Measurements from ENCODE around the gene TNRC6A.

DNA sequence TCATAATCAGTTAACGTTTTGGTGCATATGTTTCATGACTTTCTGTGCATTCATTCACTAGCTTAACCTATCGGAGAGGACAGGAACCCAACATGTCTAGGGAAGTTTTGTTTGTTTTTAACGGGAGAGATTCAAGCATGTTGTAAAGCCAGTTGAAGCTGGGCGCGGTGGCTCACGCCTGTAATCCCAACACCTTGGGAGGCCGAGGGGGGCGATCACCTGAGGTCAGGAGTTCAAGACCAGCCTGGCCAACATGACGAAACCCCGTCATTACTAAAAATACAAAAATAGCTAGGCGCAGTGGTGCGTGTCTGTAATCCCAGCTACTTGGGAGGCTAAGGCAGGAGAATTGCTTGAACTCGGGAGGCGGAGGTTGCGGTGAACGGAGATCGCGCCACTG is 1.4 kb upstream of the TNRC6A start:
- TF ChIP-seq, protein P1, sequence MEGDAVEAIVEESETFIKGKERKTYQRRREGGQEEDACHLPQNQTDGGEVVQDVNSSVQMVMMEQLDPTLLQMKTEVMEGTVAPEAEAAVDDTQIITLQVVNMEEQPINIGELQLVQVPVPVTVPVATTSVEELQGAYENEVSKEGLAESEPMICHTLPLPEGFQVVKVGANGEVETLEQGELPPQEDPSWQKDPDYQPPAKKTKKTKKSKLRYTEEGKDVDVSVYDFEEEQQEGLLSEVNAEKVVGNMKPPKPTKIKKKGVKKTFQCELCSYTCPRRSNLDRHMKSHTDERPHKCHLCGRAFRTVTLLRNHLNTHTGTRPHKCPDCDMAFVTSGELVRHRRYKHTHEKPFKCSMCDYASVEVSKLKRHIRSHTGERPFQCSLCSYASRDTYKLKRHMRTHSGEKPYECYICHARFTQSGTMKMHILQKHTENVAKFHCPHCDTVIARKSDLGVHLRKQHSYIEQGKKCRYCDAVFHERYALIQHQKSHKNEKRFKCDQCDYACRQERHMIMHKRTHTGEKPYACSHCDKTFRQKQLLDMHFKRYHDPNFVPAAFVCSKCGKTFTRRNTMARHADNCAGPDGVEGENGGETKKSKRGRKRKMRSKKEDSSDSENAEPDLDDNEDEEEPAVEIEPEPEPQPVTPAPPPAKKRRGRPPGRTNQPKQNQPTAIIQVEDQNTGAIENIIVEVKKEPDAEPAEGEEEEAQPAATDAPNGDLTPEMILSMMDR (IDR thresholded peaks at IDR 0.05): no peak
- no peak for TF ChIP-seq POLR2AphosphoS5 (IDR thresholded peaks at IDR 0.05; ENCODE audit: insufficient read depth in 1 of 2, low read depth in 1 of 2)
